ENCODE results near the gene DRD1.

Gene DRD1

DNA sequence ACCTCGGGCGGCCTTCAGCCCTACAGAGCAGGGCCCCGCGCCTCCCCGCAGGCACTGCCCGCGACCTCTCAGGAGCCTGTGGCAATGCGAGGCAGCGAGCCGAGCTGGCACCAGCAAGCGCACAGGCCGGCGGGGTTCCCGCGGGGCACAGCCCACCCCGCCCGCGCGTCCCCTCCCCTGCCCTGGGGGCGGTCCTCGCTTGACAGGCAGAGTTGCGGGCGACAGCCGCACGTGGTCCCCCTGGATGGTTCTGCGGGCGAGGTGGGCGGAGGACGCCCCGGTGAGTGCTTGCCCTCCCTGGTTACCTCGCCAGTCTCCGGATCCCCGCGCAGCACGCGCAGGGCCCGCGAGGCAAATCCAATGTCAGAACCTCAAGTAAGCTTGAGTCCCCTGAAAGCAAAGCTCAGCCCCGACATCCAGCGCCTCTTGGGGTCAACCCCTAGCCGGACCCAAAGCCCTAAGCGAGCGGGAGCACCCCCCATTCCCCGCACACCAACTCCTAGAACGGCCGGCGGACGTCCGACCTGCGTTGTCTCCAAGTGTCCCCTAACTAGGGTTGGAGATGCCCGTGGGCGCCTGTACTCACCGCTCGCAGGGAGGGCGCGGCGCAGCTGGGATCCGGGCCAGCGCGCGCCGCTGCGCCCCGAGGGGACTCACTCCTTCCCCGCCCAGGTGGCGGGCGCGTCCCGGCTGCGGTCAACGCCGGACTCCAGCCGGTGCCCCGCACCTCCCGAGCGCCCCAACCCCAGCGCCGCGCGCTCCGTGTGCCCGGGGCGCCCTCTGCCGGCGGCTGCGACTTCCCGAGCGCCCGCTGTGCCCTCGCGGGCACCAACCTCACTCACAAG, at the start of gene DRD1:
Gene DRD1 (minus strand): TSS at position 123 of the 845 bp plus-strand sequence. CDS start 1,083 bp downstream, outside the sequence.
- peak; percentile 58 for DNase-seq

DNA sequence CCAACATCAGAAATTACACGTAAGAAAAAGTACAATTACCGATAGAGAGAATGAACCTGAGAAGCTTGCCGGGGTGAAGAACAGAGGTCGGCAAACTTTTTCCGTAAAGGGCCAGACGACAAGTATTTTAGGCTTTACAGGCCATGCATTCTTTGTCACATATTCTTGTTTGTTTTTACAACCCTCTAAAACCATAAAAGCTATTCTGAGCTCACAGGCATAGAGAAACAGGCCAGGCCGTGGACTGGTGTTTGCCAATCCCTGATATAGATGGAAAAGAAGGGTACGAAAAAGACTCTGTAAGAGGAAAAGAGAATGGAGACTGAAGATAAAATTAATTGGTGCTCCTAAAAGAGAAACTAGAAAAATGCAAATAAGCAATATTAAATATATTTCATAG, 49.7 kb upstream of the DRD1 start:
- no peak for DNase-seq

DNA sequence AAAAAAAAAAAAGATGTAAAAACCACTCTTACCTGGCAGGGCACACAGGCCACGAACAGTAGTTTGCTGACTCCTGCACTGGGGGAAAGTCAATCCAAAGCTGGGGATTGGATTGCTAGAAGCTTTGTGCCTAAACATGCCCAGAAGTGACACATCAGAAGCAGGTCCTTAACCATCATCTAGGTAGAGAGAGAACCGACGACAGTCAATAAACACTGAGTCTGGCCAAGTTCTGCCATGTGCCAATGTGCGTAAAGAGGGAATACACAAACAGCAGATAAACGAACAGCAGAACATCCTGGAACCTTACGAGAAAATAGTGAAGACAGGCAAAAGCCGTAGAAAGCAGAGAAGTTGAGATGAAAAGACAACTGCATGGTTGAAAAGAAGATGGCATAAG, 49.3 kb upstream of the DRD1 start:
- DNase-seq: no peak

DNA sequence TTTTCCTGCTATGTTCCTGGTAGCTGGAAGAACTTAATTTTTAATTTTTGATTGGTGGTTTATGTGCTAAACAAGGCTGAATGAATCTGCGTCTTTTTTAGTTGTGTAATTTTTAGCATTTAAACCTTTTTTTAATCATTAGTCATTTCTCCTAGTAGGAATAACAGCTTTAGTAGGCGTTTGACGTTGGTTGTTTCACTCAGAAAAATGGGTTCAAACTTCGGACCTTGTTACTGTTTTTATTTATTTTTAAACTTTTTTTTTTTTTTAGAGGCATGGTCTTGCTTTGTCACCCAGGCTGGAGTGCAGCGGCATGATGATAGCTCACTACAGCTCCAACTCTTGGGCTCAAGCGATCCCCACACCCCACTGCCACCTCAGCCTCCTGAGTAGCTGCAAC, 47.2 kb upstream of the DRD1 start:
- DNase-seq: no peak

DNA sequence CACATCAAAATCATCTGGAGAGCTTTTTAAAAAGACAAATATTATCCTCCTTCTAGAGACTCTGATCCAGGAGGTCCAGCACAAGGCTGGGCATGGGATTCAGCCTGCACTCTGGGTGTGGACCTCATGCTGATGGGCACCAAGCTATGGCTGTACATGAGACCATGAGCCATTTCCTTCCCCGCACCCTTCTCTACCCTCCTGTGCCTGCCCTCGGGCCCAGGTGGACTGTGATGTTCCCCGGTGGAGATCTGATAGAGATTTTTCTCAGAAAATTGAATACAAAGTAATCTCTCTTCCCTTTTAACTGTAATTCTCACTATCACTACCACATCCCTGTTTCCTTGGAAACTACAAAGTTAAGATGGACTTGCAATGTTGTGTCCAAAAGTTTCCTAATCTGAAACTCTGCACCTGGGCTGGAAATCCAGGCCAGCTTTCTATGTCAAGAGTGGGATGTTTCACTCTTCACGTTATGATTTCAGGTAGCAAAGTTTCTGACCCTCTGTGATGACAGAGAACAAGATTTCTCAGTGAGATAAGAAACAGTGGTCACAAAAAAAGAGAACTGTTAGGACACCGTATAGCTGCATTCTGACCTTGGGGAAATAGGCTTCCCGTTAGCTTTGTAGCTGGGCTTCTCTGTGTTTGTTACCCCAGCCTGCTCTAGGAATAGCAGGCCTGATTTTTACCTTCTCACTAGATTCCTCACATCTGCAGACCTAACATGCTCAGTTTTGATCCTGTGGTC, 45.9 kb upstream of the DRD1 start:
- DNase-seq: no peak

DNA sequence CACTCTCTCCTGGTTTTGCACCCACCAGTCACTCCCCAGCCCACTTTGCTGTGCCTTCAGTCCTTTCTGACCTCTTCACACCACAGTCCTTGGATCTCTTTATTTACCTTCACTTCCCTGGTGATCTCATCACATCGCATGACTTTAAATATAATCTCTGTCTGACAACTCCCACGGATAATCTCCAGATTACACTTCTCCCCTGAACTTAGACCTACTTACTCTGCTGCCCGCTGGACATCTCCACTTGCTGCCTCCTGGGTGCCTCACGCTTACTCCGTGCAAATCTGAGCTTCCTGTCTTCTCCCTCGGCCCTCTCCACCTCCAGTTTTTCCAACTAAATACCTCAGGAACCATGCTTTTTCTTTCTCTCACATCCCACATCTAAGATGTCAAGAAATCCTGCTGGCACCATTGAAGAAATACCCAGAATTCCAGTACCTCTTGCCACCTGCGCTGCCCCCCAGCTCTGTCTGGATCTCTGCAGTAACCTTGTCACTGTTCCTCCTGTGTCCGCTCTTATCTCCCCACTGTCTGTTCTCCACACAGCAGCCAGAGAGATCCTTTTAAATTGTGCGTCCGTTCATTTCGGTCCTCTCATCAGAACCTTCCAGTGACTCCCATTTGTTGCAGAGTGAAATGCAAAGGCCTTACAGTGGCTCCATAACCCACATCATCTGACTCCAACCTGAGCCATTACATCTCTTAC, 43.7 kb upstream of the DRD1 start:
- no peak for DNase-seq

DNA sequence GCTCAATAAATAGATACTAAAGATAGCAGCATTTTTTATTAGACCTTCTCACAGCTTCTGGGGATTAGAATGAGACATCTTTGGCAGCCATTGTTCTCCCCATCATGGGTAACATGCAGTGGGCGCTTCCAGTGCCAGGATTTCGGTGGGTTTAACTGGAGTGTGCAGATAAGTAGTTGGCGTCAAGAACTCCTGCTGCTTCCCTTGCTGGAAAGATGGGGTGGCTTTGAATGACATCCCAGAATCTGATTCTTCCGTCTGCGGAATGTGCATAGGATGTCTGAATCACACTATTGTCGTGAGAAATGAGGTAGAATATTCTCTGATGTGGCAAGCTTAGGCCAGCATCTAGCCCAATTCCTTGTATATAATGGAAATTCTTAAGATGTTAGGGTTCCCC, 41.6 kb upstream of the DRD1 start:
- no peak for DNase-seq

DNA sequence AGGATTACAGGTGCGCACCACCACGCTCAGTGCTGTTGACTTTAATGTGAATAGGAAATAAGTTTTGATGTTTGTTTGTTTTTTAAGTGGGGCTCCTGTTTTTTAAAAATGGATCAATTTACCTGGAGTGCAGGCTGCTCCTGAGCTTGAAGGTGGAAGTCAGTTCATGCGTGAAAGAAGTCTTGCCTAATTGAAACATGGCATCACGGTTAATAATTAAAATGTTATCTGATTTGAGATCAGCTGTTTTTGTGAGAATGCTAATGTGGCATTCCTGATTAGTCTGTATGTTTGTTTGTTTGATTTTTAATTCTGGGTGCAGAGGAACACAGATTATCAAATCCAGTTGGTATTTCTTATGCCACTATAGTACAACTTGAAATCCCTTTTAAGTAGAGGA, 40.8 kb upstream of the DRD1 start:
- no peak for DNase-seq

DNA sequence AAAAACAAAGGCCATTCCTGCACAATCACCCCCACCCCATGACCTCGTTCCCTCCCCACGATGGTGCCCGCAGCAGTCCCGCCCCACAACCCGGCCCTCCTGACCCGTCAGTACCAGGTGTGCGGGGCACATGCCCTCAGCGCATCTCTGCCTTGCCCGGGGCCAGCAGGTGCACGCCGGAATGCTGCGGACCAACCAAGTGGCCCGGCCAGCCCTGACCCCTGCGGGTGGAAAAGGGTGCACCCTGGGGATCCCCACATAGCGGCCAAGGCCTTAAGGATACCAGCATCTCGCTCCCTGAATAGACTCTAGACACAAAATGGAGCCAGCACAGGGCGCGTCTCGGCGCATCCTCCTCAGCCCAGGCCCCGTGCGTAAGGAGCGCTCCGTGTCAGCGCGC, 40.3 kb upstream of the DRD1 start:
- DNase-seq: no peak

DNA sequence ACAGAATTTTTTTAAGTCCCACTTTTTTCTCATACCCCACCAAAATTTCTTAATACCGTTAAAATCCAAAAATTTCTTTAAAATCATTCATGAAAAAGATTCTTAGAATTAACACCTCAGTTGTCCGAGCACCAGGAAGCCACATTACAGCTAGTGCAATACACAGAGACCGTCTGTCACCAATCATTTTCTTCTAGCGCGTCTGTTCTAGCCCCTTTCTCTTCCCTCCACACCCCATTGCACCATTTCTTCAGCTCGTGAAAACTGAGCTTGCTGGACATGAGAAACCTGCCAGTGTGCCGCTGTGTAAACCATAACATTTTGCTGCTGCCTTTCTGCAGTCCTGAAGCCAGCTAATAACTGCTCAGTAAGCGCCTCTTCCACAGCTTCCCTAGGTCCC, 39.4 kb upstream of the DRD1 start:
- no peak for DNase-seq

DNA sequence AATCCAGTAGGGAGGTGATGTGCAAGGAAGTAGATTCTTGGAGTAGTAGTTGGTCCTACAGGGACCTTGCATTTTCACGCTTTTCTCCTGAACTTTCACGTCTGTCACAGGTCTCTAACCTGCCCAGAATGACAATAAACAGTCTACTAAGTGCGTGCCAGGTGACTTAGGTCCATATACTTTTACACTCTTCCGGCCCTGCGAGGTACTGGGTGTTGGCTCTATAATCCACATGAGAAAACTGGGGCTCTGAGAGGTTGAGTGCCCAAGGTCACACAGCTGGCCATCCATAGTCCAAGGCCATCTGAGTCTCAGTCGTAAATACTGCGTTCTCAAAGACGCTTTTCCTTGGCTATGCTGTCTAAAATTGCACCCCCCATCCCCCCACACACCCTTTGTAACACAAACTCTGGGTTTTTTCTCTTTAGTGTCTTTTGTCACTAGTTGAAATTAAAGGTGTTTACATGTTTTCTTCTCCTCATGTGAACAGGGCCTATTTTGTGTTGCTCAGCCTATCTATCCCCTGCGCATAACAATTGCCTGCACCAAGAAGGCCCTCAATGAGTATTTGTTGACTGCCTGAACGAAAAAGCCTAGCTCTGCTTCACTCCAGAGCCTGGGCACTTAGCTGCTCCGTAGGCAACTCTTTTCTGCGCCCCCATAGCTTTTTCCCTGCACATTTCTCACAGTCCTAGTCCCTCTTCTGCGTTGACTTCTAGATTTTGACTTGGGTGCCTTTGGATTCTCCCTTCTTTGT, 35.3 kb upstream of the DRD1 start:
- DNase-seq: no peak

DNA sequence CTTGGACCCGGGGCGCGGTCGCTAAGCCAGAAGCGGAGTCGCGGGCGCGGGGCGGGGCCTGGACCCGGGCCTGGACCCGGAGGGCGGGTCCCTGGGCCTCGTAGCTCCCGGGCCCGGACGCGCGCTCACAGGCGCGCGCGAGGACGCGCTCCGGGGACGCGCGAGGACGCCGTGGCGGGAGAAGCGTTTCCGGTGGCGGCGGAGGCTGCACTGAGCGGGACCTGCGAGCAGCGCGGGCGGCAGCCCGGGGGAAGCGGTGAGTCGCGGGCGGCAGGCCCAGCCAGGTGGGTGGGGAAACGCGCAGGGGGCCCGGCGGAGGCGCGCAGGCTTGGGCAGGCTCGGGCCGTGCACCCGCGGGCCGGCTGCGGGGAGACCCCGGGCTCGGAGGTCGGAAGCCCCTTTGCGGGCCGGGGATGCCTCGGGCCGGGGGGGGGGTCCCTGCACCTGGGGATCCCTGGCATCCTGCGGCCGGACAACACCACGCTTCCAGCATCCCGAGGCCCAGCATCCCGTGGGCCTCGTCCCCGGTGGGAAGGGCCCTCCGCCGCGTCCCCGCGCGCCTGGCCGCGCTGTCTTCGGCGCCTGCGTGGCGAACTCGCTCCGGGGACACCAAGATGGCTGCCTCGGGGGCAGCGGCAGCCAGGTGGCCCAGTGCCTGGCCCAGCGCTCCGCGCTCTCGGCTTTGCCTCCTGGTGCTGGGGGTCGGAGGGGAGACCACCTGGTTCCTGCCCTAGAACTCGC, 34.6 kb upstream of the DRD1 start, which contains the start of gene SFXN1:
Gene SFXN1 (plus strand): TSS at position 177 of the 741 bp plus-strand sequence. CDS start 13,544 bp downstream, outside the sequence.
- DNase-seq: peak; percentile 79

DNA sequence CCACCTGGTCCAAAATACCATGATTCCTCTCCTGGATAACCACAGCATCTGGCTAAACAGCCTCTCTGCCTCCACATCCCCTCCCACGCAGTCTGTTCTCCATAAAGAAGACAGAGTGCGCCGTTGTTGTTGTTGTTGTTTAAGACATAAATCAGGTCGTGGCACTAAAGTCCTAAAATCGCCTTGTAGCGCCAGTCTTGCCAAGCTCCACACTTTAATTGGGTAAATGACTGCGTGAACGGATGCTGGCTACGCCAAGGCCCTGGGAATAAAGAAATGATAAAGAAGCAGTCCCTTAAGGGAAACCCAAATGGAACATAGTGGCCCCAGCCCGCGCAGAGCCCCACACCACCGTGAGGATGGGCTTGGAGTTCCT, 34.0 kb upstream of the DRD1 start:
- no peak for DNase-seq

DNA sequence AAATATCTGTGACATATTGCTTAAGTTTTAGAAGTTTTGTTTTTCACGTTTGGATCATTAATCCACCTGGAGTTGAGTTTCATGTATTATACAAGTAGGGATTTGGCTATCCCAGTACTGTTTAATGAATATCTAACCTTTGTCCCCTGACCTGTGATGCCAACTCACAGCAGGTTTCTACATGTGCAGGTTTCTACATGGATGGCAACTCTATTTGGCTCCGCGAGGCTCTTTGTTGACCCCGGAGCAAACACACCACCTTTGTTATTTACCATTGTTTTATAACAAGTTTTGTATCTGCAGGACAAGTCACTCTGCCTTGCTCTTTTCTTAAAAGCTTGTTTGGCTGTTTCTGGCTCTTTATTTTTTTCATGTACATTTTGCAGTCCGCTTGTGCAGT, 33.5 kb upstream of the DRD1 start:
- DNase-seq: no peak

DNA sequence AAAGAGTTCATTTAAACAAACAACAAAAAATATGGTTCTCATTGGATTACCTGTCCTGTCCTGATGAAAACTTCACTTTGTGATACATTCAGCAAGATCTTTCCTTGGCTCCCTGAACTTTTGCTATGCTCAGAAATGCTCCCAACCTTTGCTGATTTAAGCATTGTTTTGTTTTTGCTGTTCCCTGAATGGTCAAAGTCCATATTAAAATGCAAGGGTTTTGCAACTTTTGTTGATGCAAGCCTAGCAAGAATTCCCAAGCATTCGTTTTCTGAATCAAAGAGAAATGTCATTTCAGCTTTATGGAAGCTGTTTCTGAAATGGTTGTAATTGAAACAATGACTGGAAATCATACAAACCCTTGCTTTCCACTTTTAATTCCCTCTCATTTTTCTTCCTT, 31.3 kb upstream of the DRD1 start:
- no peak for DNase-seq

DNA sequence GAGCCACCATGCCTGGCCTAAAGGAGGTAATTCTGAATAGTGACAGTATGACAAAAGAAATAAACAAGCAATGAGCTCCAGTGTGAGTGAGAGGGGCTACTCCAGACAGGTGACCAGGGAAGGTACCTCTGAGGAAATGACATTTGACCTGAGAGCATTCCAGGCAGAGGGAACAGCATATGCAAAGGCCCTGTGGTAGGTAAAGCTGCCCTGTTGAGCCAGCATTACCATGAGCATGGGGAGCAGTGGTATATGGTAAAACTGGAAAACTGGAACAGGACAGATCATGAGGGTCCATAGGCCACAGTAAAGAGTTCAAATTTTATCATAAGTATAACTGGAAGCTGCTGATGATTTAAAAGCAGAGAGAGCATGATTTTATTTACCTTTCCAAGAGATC, 28.4 kb upstream of the DRD1 start:
- no peak for DNase-seq

DNA sequence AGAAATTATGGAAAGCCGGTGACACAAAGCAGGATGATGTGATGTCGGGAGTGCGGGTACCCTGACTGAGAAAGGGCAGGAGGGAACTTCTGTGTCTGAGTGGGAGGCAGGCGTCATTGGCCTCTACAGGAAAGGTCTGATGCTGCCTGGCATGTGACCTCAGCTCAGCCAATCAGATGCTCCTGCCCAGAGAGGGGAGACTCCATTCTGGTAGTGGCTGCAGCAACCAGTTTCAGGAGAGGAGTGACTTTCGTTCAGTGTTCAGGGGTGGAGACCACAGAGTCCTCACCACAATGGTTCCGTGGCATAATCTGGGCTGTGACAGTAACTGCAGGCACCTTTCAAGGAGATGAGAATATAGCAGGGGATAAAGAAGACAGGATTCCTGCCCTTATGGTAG, 27.6 kb upstream of the DRD1 start:
- peak; percentile 22 for DNase-seq

DNA sequence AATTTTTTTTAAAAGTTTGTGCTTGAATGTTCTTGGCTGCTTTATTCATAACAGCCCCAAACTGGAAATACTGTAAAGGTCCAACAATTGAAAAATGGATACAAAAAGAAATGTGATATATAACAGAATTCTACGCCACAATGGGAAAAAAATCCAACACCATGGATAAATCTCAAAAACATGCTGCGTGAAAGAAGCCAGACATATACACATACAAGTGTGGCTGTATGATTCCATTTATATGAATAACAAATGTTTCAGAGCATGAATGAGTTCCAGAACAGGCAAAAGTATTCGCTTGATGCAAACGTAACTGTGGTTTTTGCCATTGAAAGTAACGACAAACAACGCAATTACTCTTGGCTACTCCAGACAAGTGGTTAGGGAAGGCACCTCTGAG, 27.2 kb upstream of the DRD1 start:
- no peak for DNase-seq

DNA sequence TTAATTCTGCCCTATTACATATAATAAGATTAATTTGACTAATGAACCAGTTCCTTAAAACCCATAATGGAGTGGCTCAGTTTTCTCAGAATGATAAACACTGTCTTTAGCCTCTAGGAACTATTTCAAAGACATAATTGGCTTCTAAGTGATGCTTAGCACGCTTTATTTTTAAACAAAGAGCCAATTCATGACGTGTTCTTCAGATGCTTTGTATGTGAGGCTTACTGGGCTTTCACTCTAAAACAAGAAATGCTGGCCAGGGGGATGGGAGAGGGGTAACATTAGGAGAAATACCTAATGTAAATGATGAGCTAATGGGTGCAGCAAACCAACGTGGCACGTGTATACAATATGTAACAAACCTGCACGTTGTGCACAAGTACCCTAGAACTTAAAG, 26.8 kb upstream of the DRD1 start:
- DNase-seq: no peak

DNA sequence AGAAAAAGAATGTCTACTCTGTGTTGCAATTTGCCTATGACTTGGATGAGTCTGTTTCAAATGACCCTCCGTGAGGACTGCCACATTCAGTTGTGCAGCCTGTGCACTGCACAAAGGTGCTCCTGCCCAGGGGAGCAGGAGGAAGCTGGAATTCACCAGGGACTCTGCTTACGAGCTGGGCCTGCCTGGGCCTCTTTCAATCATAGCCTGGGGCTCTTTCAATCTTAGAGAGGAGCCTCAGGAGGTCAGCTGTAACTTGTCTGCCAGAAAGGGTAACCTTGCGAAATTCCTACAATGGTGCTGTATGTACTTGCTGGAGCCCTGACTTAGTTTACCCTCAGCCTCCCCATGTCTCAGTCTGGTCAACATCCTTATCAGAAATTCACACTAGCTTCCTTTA, 25.9 kb upstream of the DRD1 start:
- DNase-seq: no peak

DNA sequence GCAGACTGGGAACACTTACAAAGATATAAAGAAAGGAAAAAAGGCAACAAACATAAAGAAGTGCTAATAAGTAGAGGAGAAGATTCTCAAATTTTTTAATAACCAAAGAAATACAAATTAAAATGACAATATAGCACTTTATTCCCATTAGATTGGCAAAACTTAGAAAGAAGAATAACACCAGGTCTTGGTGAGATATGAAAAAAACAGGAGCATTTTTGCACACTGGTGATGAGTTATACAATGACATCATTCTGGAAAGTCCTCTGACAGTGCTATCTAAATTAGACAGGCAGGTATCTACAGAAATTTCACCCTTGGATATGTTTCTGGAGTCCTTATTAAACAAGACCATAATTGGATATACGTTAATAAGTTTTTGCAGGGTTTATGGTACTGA, 24.9 kb upstream of the DRD1 start:
- DNase-seq: no peak

DNA sequence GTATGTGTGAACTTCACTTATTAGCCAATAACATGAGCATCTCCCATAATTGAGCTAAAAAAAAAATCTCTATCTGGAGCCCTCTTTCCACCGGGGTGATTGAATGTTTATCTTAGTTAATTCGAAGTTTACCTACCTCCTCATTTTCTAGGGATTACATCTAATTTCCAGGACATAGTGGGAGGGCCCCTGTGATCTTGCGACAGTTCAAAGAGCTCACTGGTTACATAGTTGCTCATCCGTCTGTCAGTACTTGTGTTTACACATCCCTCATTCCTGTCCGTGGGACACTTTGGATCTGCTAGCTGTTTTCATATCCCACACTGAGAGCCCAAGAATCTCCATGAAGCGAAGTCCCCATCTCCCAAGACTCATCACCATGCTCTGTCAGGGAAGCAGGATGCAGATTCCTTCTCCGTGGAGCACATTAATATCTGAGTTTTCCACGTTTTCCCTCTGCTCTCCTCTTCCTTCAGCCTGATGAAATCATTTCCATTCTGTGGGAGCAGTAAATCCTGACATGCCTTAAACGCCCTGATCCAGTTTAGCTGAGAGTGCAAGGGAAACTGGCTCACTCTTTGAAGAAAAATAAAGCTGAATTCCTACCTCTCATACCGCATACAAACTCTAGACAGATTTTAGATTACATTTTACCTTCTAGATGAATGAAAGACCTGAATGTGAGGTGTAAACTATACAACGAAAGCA, 24.2 kb upstream of the DRD1 start:
- no peak for DNase-seq

All from stimulated activated CD4-positive, alpha-beta T cell treated with anti-CD3 and anti-CD28 coated beads, Interleukin-4, amount 100 ng/mL, for 24 hours (primary cell).